Stimulated activated CD8-positive, alpha-beta memory T cell treated with anti-CD3 and anti-CD28 coated beads, Interleukin-7, amount 100 ng/mL, for 4 hours (primary cell): ENCODE data around the gene RIC8A.
"Not testable (repeated sequence)": the region's sequence is repeated elsewhere in the genome, so short reads cannot be mapped to it uniquely, and the experiment has no call there.

ENCODE experiments used
- DNase-seq, 2 donors: peaks; one replicate each; pipeline ENCODE4 v3.0.0-alpha.2; 2020; ENCODE audit warnings: low read depth in 2 of 2

The RIC8A gene

GRCh38 chr11:207208-207862 is at the start of gene RIC8A, which contains the start of gene BET1L:
RIC8A (plus strand) TSS chr11:207708; CDS start chr11:208855, 1,147 bp downstream.
BET1L (minus strand) TSS chr11:207399; CDS start chr11:207321, 78 bp downstream.
- DNase-seq = peak; percentile 96 to 98

- DNase-seq = not testable (repeated sequence)
Measured at GRCh38 chr11:180242-180641, 27.3 kb upstream of the RIC8A start.

GRCh38 chr11:189200-189783 is 18.2 kb upstream of the RIC8A start:
- DNase-seq = not testable (repeated sequence)

GRCh38 chr11:189843-190311 is 17.6 kb upstream of the RIC8A start:
- not testable (repeated sequence) for DNase-seq

- not testable (repeated sequence) for DNase-seq
Measured at GRCh38 chr11:190546-190945, 17.0 kb upstream of the RIC8A start.

GRCh38 chr11:191490-192478 is 15.7 kb upstream of the RIC8A start:
- DNase-seq = peak in 1 of 2 donors; percentile 59

- DNase-seq = not testable (repeated sequence)
Measured at GRCh38 chr11:192674-193128, 14.8 kb upstream of the RIC8A start, which contains the start of gene SCGB1C1. SCGB1C1 (plus strand) TSS chr11:193078; CDS start chr11:193100, 22 bp downstream.

- not testable (repeated sequence) for DNase-seq
Measured at GRCh38 chr11:193481-193880, 14.0 kb upstream of the RIC8A start.

GRCh38 chr11:196786-197731 is 10.4 kb upstream of the RIC8A start:
- DNase-seq = no peak

GRCh38 chr11:197741-198235 is 9.7 kb upstream of the RIC8A start:
- DNase-seq = no peak

GRCh38 chr11:198236-198806 is 9.2 kb upstream of the RIC8A start:
- no peak for DNase-seq

GRCh38 chr11:199004-199581 is 8.4 kb upstream of the RIC8A start:
- DNase-seq = no peak

- DNase-seq = no peak
Measured at GRCh38 chr11:199782-200181, 7.7 kb upstream of the RIC8A start.

GRCh38 chr11:200224-201003 is 7.1 kb upstream of the RIC8A start:
- no peak for DNase-seq

GRCh38 chr11:201966-202365 is 5.5 kb upstream of the RIC8A start:
- DNase-seq = no peak

- no peak for DNase-seq
Measured at GRCh38 chr11:202490-202889, 5.0 kb upstream of the RIC8A start.

GRCh38 chr11:203056-203944 is 4.2 kb upstream of the RIC8A start:
- no peak for DNase-seq
